ENCODE results near the gene ATP7B.
"Not testable (repeated sequence)": the region's sequence is repeated elsewhere in the genome, so short reads cannot be mapped to it uniquely, and the experiment has no call there.

DNA sequence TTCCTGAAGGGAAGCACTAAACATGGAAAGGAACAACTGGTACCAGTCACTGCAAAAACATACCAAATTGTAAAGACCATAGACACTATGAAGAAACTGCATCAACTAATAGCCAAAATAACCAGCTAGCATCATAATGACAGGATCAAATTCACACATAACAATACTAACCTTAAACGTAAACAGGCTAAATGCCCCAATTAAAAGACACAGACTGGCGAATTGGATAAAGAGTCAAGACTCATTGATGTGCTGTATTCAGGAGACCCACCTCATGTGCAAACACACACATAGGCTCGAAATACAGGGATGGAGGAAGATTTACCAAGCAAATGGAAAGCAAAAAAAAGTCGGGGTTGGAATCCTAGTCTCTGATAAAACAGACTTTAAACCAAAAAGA is 26.3 kb downstream of the ATP7B start:
- TF ChIP-seq, protein P1, sequence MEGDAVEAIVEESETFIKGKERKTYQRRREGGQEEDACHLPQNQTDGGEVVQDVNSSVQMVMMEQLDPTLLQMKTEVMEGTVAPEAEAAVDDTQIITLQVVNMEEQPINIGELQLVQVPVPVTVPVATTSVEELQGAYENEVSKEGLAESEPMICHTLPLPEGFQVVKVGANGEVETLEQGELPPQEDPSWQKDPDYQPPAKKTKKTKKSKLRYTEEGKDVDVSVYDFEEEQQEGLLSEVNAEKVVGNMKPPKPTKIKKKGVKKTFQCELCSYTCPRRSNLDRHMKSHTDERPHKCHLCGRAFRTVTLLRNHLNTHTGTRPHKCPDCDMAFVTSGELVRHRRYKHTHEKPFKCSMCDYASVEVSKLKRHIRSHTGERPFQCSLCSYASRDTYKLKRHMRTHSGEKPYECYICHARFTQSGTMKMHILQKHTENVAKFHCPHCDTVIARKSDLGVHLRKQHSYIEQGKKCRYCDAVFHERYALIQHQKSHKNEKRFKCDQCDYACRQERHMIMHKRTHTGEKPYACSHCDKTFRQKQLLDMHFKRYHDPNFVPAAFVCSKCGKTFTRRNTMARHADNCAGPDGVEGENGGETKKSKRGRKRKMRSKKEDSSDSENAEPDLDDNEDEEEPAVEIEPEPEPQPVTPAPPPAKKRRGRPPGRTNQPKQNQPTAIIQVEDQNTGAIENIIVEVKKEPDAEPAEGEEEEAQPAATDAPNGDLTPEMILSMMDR (IDR thresholded peaks at IDR 0.05; ENCODE audit: low read length): not testable (repeated sequence)
- TF ChIP-seq EZH2phosphoT487 (IDR thresholded peaks at IDR 0.05; ENCODE audit: low read length); EZH2 (optimal IDR thresholded peaks at IDR 0.05; ENCODE audit: low read depth, low read length): not testable (repeated sequence)
